ENCODE results near the gene GNL3L. TPM values are rescaled to one million over a fixed set of nuclear protein-coding genes. Genes with fewer than 3 reads are reported as not detected.
A peak's percentile ranks its signal among the peaks of the same experiment; 100 is the strongest.

The GNL3L gene
- total and polyA plus RNA-seq, 2 experiments from 2014 or later: 16.9 to 79.9 TPM

GRCh38 chrX:54529151-54529550 is 868 bp upstream of the GNL3L start:
- H2AFZ ChIP-seq: no peak overlapping the region
- ATAC-seq (peak; percentile 8; the same call in 1 of the 3 replicates), DNase-seq (ENCODE audit: low spot score) (no peak)
- H3F3A ChIP-seq (replicated peaks; ENCODE audit: low read depth): no peaks in the 10 kb centered on the region
- H3K4me1 Mint-ChIP-seq: peaks cover 22% of the 10 kb centered on the region
- H3K36me3 ChIP-seq (ENCODE audit: insufficient read depth): peaks cover 4% of the 10 kb centered on the region; the same call in 1 of the 2 replicates
- peak overlapping the region; percentile 83 for H3K4me3 ChIP-seq
- H3K79me2 ChIP-seq (replicated peaks; ENCODE audit: insufficient read depth): peaks cover 38% of the 10 kb centered on the region
- H3K4me2 ChIP-seq: peak overlapping the region; percentile 69
- H3K27me3 ChIP-seq (ENCODE audit: insufficient read depth): no peaks in the 10 kb centered on the region
- peaks cover 34% of the 10 kb centered on the region for H3K36me3 Mint-ChIP-seq (ENCODE audit: low read depth)
- TF ChIP-seq STAT1 (IDR thresholded peaks at IDR 0.05; ENCODE audit: unreplicated experiment) (no peak), ZNF462 (CRISPR knock-in tag; IDR thresholded peaks at IDR 0.05) (no peak), EZH2phosphoT487 (IDR thresholded peaks at IDR 0.05; ENCODE audit: unreplicated experiment) (no peak), ZNF331 (CRISPR knock-in tag; IDR thresholded peaks at IDR 0.05; ENCODE audit: low read depth) (no peak), NANOG (IDR thresholded peaks at IDR 0.05; ENCODE audit: borderline replicate concordance) (no peak), ZNF114 (CRISPR knock-in tag; IDR thresholded peaks at IDR 0.05) (no peak), JUNB (IDR thresholded peaks at IDR 0.05; ENCODE audit: unreplicated experiment) (no peak), REST (IDR thresholded peaks at IDR 0.05; ENCODE audit: unreplicated experiment) (no peak), CREB1 (CRISPR knock-in tag; IDR thresholded peaks at IDR 0.05; ENCODE audit: low read depth) (no peak), POLR2AphosphoS5 (IDR thresholded peaks at IDR 0.05; ENCODE audit: low read depth) (no peak), EZH2 (IDR thresholded peaks at IDR 0.05; ENCODE audit: low read depth, unreplicated experiment) (no peak), ETS1 (IDR thresholded peaks at IDR 0.05) (no peak), CTCF (conservative IDR thresholded peaks at IDR 0.05; ENCODE audit: low read depth in 2 of 2) (no peak)
- H3K27ac Mint-ChIP-seq: peak overlapping the region; percentile 99
- peaks cover 5% of the 10 kb centered on the region for H3K27me3 Mint-ChIP-seq (ENCODE audit: insufficient read depth, low read depth, poor library complexity)
- no peaks in the 10 kb centered on the region for H3K9me3 Mint-ChIP-seq
- H3K9me2 ChIP-seq (ENCODE audit: insufficient read depth): no peaks in the 10 kb centered on the region
- H3K4me1 ChIP-seq (ENCODE audit: insufficient read depth): no peaks in the 10 kb centered on the region
- H3K27ac ChIP-seq (ENCODE audit: low read depth): peak overlapping the region; percentile 87
- H4K20me1 ChIP-seq (replicated peaks; ENCODE audit: insufficient read depth): no peaks in the 10 kb centered on the region
- H3K4me3 Mint-ChIP-seq: peak overlapping the region; percentile 94
